A673 (cell line): ENCODE results near the gene CYSRT1. TPM values are rescaled to one million over a fixed set of nuclear protein-coding genes. Genes with fewer than 3 reads are reported as not detected.

Experiments used
- BruUV-seq: library from RNA; stranded (reverse); fragments of 400-500 nt; replicated peaks from 2 replicates; lab custom pipeline; 2021; lab: Mats Ljungman, UMichigan
- CTCF ChIA-PET: fragments of 300-600 bp; sonication (Branson Sonifier 250); formaldehyde crosslinking; loops from one replicate; lab custom pipeline; 2022; ENCODE audit warnings: antibody characterized with exemption; lab: Charles Lee
- POLR2A ChIA-PET: fragments of 300-600 bp; sonication (Branson Sonifier 250); formaldehyde crosslinking; loops from one replicate; lab custom pipeline; 2022; ENCODE audit warnings: antibody characterized with exemption; ENCODE audit not compliant: low non-redundant PET; lab: Charles Lee
- DNase-seq: peaks from one replicate; pipeline ENCODE4 v3.0.0-alpha.2; 2015; ENCODE audit warnings: low spot score
- H3K27ac ChIP-seq: fragments of 200-600 bp; sonication (generic); 2 replicates; pipeline ENCODE4 v1.5.1; 2016; ENCODE audit warnings: mixed run types, low read depth, mild to moderate bottlenecking, mixed read lengths, antibody characterized with exemption, low read length; ENCODE audit not compliant: poor library complexity, severe bottlenecking
- H3K27me3 ChIP-seq: fragments of 200-600 bp; sonication (generic); replicated peaks from 2 replicates; pipeline ENCODE4 v1.6.1; 2017; ENCODE audit warnings: mixed run types, low read depth, mild to moderate bottlenecking, mixed read lengths, antibody characterized with exemption, low read length; ENCODE audit not compliant: insufficient read depth, poor library complexity
- H3K36me3 ChIP-seq: fragments of 200-600 bp; sonication (generic); 2 replicates; pipeline ENCODE4 v1.6.1; 2016; ENCODE audit warnings: mixed run types, mild to moderate bottlenecking, mixed read lengths, antibody characterized with exemption, low read length; ENCODE audit not compliant: insufficient read depth, poor library complexity, severe bottlenecking
- H3K4me1 ChIP-seq: fragments of 200-600 bp; sonication (generic); 2 replicates; pipeline ENCODE4 v1.6.1; 2017; ENCODE audit warnings: mixed run types, mild to moderate bottlenecking, mixed read lengths, antibody characterized with exemption, low read length; ENCODE audit not compliant: insufficient read depth, poor library complexity, severe bottlenecking
- H3K4me3 ChIP-seq: fragments of 200-600 bp; sonication (generic); 2 replicates; pipeline ENCODE4 v1.5.1; 2016; ENCODE audit warnings: low read depth, mixed run types, mild to moderate bottlenecking, mixed read lengths, low read length; ENCODE audit not compliant: poor library complexity, severe bottlenecking
- H3K9me3 ChIP-seq: fragments of 200-600 bp; sonication (generic); 2 replicates; pipeline ENCODE4 v1.6.1; 2016; ENCODE audit warnings: mixed run types, low read depth, mild to moderate bottlenecking, mixed read lengths, antibody characterized with exemption, low read length; ENCODE audit not compliant: poor library complexity, severe bottlenecking
- CTCF ChIP-seq: fragments of 300-800, 200-600 bp; sonication (generic); conservative IDR thresholded peaks from 2 replicates; pipeline ENCODE4 v1.5.1; 2017; ENCODE audit warnings: low read depth, mild to moderate bottlenecking, antibody characterized with exemption, low read length, moderate library complexity, mixed read lengths
- EZH2 ChIP-seq: fragments of 200-600 bp; sonication (generic); IDR thresholded peaks from 2 replicates; pipeline ENCODE4 v1.6.1; 2017; ENCODE audit warnings: borderline replicate concordance, low read depth, mild to moderate bottlenecking, mixed read lengths, antibody characterized with exemption, low read length; ENCODE audit not compliant: poor library complexity, severe bottlenecking
- intact Hi-C: fragments of 100-400 bp; cut with micrococcal nuclease; formaldehyde crosslinking; loops from one replicate; pipeline ENCODE4 v1.10.0; 2022; ENCODE audit not compliant: unreplicated experiment
- total RNA-seq: library from RNA; stranded (reverse); gene quantifications from 2 replicates; pipeline ENCODE4 v1.2.3, GENCODE V29; 2021

Gene CYSRT1
- total RNA-seq, 1 experiment from 2014 or later: 0.37 TPM

- POLR2A ChIA-PET: no interaction called here
- H3K4me1 ChIP-seq: peaks cover 15% of the 10 kb centered on the region
These were observed 26.7 kb downstream of the CYSRT1 start for GRCh38 chr9:137251490-137252268.

GRCh38 chr9:137252555-137253506 is 27.9 kb downstream of the CYSRT1 start:
- Histone ChIP-seq H3K27me3 (no peaks in the 10 kb centered on the region), H3K4me3 (no peak overlapping the region), H3K9me3 (no peaks in the 10 kb centered on the region), H3K36me3 (peaks cover 9% of the 10 kb centered on the region), H3K4me1 (peaks cover 15% of the 10 kb centered on the region), H3K27ac (no peak overlapping the region)
- TF ChIP-seq CTCF (no peak), EZH2 (no peak)
- BruUV-seq: no TSS peak
- ChIA-PET POLR2A (no interaction called here), CTCF (interaction anchor here (2.3 kb wide), 1 partner anchor 16 kb away, joined by 11 read pairs; no protein-coding TSS in a partner anchor)
- intact Hi-C loops: no loop called here
- DNase-seq: no peak

More at GRCh38 chr9:137251490-137252268, 26.7 kb downstream of the CYSRT1 start:
- Histone ChIP-seq H3K4me3 (no peak overlapping the region), H3K9me3 (no peaks in the 10 kb centered on the region), H3K27ac (no peak overlapping the region), H3K27me3 (no peaks in the 10 kb centered on the region), H3K36me3 (peaks cover 6% of the 10 kb centered on the region)
- CTCF ChIA-PET: no interaction called here
- no peak for TF ChIP-seq CTCF
- no peak for TF ChIP-seq EZH2
- intact Hi-C loops: no loop called here
- no TSS peak for BruUV-seq
- DNase-seq: no peak
